Measurements from ENCODE around the gene CDC42EP2. TPM values are rescaled to one million over a fixed set of nuclear protein-coding genes. Genes with fewer than 3 reads are reported as not detected.

The CDC42EP2 gene
- total RNA-seq, 1 donor from 2014 or later: 20.6 TPM

DNA sequence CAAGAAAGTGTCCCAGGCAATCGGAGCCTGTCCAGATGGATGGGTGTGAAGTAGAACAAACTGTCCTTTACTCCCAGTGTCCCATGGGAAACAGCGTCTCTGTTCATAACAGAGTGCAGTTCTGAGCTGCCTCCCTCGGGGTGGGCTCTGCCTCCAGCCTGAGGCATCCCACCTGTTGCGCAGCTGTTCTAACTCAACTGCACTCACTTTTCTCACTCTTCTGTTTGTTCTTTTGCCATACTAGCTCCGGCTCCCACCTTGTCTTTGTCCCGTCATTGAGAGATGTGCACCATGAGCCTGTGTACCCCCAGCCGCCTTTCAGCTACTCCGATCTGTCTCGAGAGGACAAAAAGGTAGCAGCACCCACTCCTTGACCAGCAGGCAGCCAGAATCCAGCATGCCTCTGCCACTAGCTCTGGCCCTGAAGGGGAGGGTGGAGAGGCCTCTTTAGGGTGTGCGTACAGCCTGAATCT is 20.7 kb upstream of the CDC42EP2 start:
- H3K27ac ChIP-seq: no peak overlapping the region
- no peak for DNase-seq (ENCODE audit: low spot score in 2 of 2)

GRCh38 chr11:65295001-65295400 is 19.7 kb upstream of the CDC42EP2 start:
- no peak overlapping the region for H3K27ac ChIP-seq
- intact Hi-C loops (cut with DNase I): no loop called here

More for the DNA sequence above, 20.7 kb upstream of the CDC42EP2 start:
- H3K4me3 ChIP-seq: no peak overlapping the region
- TF ChIP-seq CTCF (IDR thresholded peaks at IDR 0.05): no peak
- no peaks in the 10 kb centered on the region for H3K27me3 ChIP-seq
- H3K9me3 ChIP-seq: no peaks in the 10 kb centered on the region
- H3K4me1 ChIP-seq: peaks cover 6 to 20% of the 10 kb centered on the region in 2 donors
- intact Hi-C loops (cut with DNase I): no loop called here
- H3K36me3 ChIP-seq: peaks cover 12 to 19% of the 10 kb centered on the region in 2 donors

GRCh38 chr11:65295571-65296341 is 18.9 kb upstream of the CDC42EP2 start:
- Histone ChIP-seq H3K27me3 (no peaks in the 10 kb centered on the region), H3K4me1 (peaks cover 6 to 24% of the 10 kb centered on the region in 2 donors), H3K9me3 (no peaks in the 10 kb centered on the region), H3K4me3 (no peak overlapping the region), H3K27ac (no peak overlapping the region), H3K36me3 (peaks cover 12 to 19% of the 10 kb centered on the region in 2 donors)
- no peak for DNase-seq (ENCODE audit: low spot score in 2 of 2)
- no peak for TF ChIP-seq CTCF (IDR thresholded peaks at IDR 0.05)
- intact Hi-C loops (cut with DNase I): no loop called here

More at GRCh38 chr11:65295001-65295400, 19.7 kb upstream of the CDC42EP2 start:
- H3K9me3 ChIP-seq: no peaks in the 10 kb centered on the region
- no peak for TF ChIP-seq CTCF (IDR thresholded peaks at IDR 0.05)
- DNase-seq (ENCODE audit: low spot score in 2 of 2): no peak
- H3K4me3 ChIP-seq: no peak overlapping the region
- H3K36me3 ChIP-seq: peaks cover 12 to 19% of the 10 kb centered on the region in 2 donors
- H3K27me3 ChIP-seq: no peaks in the 10 kb centered on the region
- peaks cover 6 to 24% of the 10 kb centered on the region in 2 donors for H3K4me1 ChIP-seq

- DNase-seq (ENCODE audit: low spot score in 2 of 2): no peak
- peak overlapping the region; percentile 71 to 82 for H3K27ac ChIP-seq
- no peaks in the 10 kb centered on the region for H3K27me3 ChIP-seq
- peaks cover 12 to 19% of the 10 kb centered on the region in 2 donors for H3K36me3 ChIP-seq
- intact Hi-C loops (cut with DNase I): no loop called here
- no peaks in the 10 kb centered on the region for H3K9me3 ChIP-seq
- no peak for TF ChIP-seq CTCF (IDR thresholded peaks at IDR 0.05)
- peaks cover 6 to 18% of the 10 kb centered on the region in 2 donors for H3K4me1 ChIP-seq
- no peak overlapping the region for H3K4me3 ChIP-seq
These were observed 17.5 kb upstream of the CDC42EP2 start for GRCh38 chr11:65297026-65297672.

- Histone ChIP-seq H3K9me3 (no peaks in the 10 kb centered on the region), H3K27ac (peak overlapping the region; percentile 71 to 82), H3K36me3 (peaks cover 12 to 19% of the 10 kb centered on the region in 2 donors), H3K27me3 (no peaks in the 10 kb centered on the region), H3K4me1 (peaks cover 6 to 18% of the 10 kb centered on the region in 2 donors), H3K4me3 (no peak overlapping the region)
- intact Hi-C loops (cut with DNase I): no loop called here
- no peak for TF ChIP-seq CTCF (IDR thresholded peaks at IDR 0.05)
- peak in 1 of 2 donors; percentile 80 for DNase-seq (ENCODE audit: low spot score in 2 of 2)
These were observed 16.5 kb upstream of the CDC42EP2 start for GRCh38 chr11:65298131-65298535.
